ENCODE results near the gene PLEKHS1.

- TF ChIP-seq RXRA (IDR thresholded peaks at IDR 0.05), result no peak
- no peak for TF ChIP-seq CTCF (IDR thresholded peaks at IDR 0.05; ENCODE audit: low read depth, low read length, missing input control)
Observed at GRCh38 chr10:113802997-113803396, 51.5 kb downstream of the PLEKHS1 start.

Measured in liver (tissue), 3 donors.